IPS DF 19.7 (cell line): ENCODE data around the gene KLHL5.

Experiments used
- DNase-seq: peaks from one replicate; pipeline ENCODE4 v3.0.0-alpha.2; 2013; ENCODE audit warnings: low read depth, low spot score

KLHL5 gene

GRCh38 chr4:39043861-39044363 lies 18.1 kb upstream of the KLHL5 start:
- DNase-seq = no peak

- peak; percentile 81 for DNase-seq
Observed at GRCh38 chr4:39044364-39044955, 17.6 kb upstream of the KLHL5 start.

DNA sequence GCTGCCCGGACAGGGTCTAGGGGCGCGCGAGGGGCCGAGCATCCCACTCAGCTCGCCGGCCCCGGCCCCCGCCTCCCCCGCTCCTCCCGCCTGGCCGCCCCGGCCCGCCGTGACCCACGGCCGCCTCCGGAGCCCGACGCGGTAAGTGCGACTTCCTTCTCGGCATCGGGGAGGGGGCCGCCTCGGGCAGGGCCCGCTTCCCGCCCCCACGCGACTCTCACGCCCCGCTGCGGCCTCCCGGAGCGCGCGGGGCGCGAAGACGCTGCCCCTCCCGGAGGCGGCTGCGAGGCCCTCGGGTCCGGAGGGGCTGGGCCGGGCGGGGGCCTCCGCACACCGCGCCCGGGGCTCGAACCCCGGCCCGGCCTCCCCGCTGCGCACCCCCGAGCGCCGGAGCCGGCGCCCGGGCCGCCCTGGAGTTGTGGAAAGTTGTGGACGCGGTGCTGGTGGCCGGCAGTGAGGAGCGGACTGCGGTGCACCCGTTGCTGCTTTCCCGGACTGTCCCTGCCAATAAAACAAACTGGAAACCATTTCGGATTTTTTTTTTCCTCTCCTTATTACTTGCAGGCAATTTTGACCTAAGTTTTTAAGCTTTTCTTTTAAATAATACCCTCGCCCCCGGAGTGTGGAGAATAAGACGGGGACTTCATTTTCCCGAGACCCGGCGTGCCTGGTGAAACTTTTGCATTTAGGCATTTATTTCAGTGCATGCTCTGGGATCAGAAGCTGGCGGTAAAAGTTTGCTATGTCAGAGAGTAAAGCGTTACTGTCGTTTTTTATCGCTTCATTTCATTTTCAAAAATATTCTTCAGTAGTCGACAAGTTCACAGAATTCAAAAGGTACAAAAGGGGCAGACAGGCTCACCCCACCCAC lies 16.8 kb upstream of the KLHL5 start:
- DNase-seq = no peak

DNA sequence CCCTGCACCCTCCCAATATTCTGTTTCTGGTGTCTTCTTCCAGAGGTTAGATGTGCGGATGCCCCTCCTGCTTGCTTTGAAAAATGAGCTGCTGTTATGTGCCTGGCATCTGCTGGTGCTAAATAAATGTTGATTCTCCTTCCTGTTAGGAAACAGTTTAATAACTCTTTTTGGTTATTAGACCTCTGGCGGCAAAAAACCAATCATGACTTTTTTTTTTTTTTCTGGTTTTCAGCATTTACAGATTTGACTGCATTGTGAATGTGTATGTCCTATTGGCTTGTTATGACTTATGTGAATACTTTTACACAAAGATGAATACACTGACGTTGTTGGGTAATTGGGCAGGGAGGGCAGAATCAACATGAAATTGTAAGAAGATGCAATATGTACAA lies 16.2 kb upstream of the KLHL5 start:
- DNase-seq = no peak

DNA sequence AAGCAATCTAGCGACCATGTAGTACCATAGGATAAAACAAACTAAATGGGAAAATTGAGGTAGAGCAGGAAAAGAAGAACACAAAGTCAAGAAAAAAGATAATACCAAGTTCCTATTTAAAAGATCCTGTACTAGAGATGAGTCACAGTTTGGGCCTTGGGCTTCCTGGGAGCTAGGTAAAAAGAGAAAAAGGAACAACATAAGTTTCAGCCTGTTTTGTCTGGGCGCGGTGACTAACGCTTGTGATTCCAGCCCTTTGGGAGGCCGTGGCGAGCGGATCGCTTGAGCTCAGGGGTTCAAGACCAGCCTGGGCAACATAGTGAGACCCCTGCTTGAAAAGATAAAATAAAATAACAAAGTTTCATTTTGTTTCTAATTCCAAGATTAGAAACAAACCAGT lies 15.8 kb upstream of the KLHL5 start:
- DNase-seq = no peak

DNA sequence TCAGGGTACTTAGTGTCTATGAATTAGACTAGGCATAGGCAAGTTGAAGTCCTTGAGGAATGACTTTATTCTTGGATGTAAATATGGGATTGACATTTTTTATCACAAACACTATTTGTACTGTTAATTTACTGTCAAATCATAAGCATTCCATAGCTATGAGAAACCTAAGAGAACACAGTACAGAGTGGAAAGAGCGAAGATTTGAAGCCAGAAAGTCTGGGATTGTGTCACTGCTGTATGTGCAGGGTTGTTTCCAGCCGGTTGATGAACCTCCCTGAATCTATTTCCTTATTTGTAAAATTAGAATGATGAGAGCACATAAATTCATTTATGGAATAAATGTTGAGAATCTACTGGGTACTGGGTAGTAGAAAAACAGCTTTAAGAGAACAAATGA lies 14.4 kb upstream of the KLHL5 start:
- DNase-seq = no peak

- DNase-seq = no peak
Observed at GRCh38 chr4:39048311-39048710, 13.7 kb upstream of the KLHL5 start.

GRCh38 chr4:39050590-39050989 lies 11.4 kb upstream of the KLHL5 start:
- no peak for DNase-seq

- no peak for DNase-seq
Observed at GRCh38 chr4:39051492-39051891, 10.5 kb upstream of the KLHL5 start.

- DNase-seq = no peak
Observed at GRCh38 chr4:39053983-39054382, 8.0 kb upstream of the KLHL5 start.

DNA sequence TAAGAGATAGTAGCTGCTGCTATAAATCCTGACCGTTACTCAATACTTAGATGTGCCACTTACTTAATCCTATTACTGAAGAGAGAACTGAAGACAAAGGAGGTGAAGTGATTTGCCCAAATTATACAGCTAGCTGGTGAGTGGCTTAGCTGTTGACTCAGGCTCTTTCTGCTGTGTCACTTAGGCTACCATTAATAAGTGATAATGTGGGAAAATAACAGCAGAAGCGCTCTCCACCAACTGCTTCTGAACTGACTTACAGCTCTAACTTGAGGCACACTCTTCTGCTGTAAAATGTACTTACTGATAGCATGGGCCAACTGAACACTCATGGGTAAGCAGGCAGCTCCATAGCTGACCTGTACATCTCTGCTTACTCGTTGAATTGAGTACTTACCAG lies 7.5 kb upstream of the KLHL5 start:
- DNase-seq = no peak

DNA sequence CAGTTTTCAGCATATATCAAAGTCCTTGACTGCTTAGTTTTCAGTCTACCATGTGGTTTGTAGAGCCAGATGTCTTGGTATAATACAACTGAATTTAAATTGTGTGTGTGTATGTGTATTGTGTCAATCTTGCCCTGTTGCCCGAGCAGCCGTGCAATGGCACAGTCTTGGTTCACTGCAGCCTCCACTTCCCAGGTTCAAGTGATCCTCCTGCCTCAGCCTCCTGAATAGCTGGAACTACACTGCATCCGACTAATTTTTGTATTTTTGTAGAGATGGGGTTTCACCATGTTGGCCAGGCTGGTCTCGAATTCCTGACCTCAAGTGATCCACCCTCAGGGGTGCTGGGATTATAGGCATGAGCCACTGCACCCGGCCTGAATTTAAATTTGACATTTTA lies 6.0 kb upstream of the KLHL5 start:
- no peak for DNase-seq

GRCh38 chr4:39061457-39061856 lies 575 bp upstream of the KLHL5 start:
- DNase-seq = no peak

DNA sequence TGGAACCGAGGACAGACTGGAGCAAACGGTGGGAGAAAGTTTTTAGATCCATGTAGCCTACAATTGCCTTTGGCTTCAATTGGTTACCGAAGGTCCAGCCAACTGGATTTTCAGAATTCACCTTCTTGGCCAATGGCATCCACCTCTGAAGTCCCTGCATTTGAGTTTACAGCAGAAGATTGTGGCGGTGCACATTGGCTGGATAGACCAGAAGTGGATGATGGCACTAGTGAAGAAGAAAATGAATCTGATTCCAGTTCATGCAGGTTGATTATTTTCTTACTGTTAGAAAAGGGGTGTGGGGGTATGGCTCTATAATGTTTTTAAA lies 702 bp downstream of the KLHL5 start:
- DNase-seq = no peak

DNA sequence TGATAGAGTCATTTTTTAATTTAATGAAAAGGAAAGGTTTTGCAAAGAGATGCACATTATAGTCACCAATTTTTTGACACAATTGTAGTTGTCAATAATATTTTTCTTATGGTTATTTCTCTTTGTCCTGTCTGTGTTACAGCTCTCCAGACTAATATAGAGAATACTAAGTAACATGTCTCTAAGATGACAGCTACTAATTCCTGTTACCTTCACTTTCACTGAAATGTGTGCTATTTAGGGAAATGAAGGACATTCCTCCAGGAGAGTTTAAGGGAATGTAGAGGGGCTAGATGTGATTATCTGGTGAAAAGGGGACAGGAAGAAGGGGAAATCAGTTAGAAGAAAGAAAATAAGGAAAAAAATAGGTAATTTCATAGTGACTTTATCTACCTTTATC lies 1.4 kb downstream of the KLHL5 start:
- DNase-seq = no peak

DNA sequence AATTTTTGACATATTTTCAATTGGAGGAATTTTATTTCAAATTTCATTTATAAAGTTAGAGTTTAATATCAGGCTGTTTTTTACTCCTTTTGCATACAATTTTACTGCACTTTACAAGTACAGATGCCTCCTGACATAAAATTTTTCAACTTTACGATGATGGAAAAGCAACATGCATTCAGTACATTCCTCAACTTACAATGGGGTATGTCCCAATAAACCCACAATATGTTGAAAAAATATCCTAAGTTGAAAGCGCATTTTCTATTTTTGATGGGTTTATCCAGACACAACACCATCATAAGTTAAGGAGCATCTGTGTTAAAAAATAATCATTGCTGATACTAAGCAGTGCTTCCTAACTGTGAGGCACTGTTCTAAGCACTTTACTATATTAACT lies 4.3 kb downstream of the KLHL5 start:
- DNase-seq = no peak

GRCh38 chr4:39067031-39067430 lies 5.0 kb downstream of the KLHL5 start:
- DNase-seq = no peak

GRCh38 chr4:39067451-39067850 lies 5.4 kb downstream of the KLHL5 start:
- no peak for DNase-seq

DNA sequence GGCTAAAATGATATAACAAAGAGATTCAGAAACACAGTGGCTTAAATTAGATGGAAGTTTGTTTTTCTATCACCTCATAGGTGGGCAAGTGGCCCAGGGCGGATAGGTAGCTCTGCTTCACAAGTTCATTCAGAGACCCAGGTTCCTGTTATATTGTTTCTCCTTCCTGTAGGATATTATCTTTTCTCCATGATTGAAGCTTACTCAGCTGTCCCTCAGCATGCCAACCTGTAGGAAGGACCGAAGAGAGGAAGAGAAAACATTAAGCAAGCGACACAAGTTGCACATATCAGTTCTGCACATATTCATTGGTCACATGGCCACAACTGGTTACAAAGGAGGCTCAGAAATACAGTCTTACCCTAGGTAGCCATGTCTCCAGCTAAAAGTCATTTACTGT lies 6.9 kb downstream of the KLHL5 start:
- no peak for DNase-seq

DNA sequence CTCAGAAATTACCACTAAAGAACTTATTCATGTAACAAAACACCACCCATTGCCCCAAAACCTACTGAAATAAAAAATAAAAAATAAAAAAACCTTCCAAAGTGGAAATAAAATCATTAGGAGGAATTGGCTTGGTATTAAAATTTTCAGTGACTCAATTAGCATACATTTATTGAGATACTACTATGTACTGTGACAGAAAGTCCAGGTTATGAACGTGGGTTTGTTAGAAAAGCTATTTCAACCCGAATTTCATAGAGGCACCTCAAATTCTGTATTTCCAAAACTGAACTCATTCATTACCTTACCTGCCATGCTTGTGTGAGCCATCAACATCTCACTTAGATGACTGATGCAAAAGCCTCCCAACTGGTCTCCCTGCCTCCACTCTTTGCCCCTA lies 16.8 kb downstream of the KLHL5 start:
- no peak for DNase-seq

DNA sequence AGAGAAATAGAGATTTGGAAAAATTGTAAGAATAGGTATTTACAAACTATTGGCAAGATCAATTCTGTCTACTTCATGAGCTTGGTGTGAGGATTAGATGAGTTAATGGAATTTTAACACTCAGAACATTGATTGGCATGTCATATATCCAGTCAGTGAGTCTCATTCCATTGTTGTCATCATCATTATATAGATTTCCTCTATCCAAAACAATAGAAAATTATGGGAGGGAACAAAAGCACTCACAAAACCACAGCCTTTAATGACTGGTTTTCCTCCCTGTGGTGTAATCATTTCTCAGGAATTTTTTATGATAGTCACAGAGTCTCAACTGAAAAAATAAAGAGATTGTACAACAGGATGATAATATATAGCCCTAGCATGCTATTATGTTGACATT lies 21.1 kb downstream of the KLHL5 start:
- DNase-seq = no peak

DNA sequence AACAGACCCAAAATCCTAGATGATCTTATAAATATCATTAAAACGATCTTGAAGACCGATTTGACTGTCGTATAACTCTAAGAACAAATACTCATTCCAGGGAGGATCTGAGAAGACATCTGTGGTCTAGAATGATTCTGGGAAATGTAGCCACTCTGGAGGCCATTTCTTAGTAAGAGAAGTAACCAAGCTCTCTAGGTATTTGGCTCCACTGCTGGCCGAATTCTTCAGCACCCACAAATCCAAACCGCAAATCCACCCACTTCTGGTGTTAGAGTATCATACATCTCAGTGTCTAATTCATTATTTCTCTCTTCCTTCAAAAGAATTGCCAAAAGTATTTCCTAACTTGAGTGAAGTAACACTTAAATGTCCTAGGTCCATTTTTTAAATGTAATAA lies 23.9 kb downstream of the KLHL5 start:
- no peak for DNase-seq

- no peak for DNase-seq
Observed at GRCh38 chr4:39096847-39097246, 34.8 kb downstream of the KLHL5 start.
